C4-2B (cell line): ENCODE results near the gene TMEM179.

ENCODE experiments used
- H3K27ac ChIP-seq: fragments of 450-650 bp; 2 replicates; pipeline ENCODE4 v1.5.1; 2017
- ZFX ChIP-seq: fragments of 450-650 bp; IDR thresholded peaks from 2 replicates; pipeline ENCODE4 v1.6.1; 2017
- TF ChIP-seq, protein P1 (sequence below): fragments of 450-650 bp; conservative IDR thresholded peaks from 2 replicates; pipeline ENCODE4 v1.5.1; 2017; ENCODE audit warnings: mild to moderate bottlenecking

Gene TMEM179

DNA sequence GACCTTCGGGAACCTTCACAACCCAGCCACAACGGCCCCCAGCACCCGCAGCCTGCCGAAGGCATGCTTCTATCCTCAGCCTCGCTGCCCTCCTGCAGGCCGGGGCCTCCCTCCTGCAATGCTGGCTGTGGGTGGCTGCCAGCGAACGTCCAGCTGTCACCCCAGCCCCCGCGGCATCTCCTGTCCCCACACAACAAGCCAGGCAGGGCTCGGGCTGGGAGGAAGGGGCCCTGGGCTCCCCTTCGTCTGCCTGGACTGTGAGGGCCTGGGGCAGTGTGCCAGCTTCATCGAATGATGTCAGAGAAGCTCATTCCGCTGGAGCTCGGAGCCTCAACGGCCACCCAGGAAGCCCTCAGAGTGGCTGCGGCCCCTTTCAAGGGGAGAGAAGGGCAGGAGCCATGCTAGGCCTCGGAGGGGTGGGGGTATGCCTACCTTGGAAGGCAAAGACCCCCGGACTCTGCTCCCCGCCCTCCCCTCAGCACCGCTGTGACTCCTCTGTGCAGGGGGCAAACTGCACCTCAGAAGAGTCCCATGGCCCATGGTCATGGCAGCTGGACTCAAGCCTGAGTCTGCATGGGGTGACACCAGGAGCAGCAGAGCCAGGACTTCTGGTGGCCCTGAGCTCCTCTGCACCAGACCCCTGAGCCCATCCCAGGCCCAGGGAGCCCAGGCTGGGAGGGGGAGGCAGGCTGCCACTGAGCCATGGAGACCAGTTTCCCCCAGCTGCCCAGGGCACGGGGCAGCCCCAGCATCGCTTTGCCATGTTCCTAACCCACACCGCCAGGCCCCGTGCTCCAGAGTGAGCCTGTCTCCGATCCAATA lies 49.8 kb downstream of the TMEM179 start:
- no peak overlapping the region for H3K27ac ChIP-seq
- TF ChIP-seq, protein P1, sequence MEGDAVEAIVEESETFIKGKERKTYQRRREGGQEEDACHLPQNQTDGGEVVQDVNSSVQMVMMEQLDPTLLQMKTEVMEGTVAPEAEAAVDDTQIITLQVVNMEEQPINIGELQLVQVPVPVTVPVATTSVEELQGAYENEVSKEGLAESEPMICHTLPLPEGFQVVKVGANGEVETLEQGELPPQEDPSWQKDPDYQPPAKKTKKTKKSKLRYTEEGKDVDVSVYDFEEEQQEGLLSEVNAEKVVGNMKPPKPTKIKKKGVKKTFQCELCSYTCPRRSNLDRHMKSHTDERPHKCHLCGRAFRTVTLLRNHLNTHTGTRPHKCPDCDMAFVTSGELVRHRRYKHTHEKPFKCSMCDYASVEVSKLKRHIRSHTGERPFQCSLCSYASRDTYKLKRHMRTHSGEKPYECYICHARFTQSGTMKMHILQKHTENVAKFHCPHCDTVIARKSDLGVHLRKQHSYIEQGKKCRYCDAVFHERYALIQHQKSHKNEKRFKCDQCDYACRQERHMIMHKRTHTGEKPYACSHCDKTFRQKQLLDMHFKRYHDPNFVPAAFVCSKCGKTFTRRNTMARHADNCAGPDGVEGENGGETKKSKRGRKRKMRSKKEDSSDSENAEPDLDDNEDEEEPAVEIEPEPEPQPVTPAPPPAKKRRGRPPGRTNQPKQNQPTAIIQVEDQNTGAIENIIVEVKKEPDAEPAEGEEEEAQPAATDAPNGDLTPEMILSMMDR: no peak
- TF ChIP-seq ZFX: no peak

DNA sequence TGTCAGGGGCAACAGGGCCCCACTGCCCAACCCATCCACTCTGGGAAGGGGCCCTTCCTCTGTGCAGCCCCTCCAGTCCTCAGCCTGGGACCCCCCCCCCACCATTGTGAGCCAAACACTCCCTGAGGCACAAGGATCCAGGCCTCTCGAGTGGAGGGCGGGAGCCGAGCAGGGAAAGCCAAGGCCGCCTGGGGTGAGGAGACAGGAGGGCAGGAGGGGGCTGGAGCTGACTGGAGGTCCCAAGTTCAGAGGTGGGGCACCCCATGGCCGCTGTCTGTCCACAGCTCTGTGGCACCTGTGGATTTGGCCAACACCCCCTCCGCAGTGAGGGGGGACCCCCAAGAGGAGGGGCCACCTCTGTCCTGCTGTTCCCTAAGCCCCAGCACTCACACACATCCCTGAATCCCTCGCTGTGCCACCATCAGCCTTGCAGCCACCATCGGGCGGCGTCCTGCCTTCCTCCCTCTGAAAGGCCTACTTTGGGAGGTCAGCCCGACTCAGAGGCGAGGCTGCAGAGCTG lies 50.4 kb downstream of the TMEM179 start:
- H3K27ac ChIP-seq: no peak overlapping the region
- no peak for TF ChIP-seq ZFX
- TF ChIP-seq, protein P1: no peak

DNA sequence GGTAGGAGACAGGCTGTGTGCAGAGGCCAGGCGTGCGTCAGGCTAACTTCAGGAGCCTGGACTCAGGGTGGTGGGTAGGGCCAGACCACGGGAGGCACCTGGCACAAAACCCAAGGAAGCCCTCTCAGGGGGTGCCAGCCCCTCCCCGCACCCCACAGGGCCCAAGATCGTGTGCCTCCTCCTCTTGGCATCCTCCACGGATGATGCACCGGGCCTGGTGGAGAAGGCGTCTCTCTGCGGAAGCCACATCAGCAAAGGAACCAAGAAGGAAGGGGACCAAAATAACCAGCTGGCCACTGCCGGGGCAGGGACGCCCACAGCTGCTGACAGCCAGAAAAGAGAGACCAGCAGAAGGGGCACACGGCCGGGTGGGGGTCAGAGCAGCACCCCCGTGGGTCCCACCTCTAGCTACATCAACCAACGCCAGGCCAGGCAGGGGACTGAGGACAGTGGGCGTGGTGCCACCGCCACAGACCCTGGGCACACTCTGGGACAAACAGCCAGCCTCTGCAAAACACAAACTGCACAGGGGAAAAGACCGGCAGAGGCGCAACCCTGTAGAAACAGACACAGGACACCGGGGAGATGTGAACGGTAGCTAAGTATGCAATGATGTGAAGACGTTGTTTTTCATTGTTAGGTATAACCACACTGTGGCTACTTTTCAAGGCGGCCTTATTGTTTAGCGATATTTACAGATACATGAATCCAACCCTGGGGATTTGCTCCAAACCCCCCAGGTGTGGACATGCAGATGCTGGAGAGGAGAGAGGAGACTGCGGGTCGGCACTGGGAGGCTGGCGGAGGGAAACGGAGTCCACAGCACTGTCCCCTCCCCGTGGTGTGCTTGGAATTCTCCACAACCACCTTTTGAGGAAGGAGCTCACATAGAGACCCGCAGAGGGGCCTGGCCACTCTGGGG lies 51.1 kb downstream of the TMEM179 start:
- TF ChIP-seq, protein P1: no peak
- TF ChIP-seq ZFX: no peak
- H3K27ac ChIP-seq: no peak overlapping the region

DNA sequence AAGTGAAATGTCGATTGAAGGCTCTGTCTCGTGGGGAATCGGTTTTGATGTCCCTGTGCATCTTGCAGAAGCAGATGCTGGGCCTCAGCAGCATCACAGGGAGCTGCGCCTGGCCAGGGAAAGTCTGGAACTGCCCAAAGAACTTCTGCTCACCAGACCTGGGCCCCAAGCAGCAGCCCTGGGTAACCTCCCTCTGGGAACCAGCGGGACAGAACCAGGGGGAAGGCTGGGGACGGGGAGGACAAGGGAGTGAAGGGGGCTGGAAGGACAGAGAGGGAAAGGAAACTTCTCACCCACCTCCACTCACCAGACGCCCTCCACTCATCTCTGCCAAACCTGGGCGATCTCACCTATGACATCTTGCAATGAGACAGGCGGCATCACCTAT lies 51.8 kb downstream of the TMEM179 start:
- H3K27ac ChIP-seq: no peak overlapping the region
- TF ChIP-seq, protein P1: no peak
- no peak for TF ChIP-seq ZFX

DNA sequence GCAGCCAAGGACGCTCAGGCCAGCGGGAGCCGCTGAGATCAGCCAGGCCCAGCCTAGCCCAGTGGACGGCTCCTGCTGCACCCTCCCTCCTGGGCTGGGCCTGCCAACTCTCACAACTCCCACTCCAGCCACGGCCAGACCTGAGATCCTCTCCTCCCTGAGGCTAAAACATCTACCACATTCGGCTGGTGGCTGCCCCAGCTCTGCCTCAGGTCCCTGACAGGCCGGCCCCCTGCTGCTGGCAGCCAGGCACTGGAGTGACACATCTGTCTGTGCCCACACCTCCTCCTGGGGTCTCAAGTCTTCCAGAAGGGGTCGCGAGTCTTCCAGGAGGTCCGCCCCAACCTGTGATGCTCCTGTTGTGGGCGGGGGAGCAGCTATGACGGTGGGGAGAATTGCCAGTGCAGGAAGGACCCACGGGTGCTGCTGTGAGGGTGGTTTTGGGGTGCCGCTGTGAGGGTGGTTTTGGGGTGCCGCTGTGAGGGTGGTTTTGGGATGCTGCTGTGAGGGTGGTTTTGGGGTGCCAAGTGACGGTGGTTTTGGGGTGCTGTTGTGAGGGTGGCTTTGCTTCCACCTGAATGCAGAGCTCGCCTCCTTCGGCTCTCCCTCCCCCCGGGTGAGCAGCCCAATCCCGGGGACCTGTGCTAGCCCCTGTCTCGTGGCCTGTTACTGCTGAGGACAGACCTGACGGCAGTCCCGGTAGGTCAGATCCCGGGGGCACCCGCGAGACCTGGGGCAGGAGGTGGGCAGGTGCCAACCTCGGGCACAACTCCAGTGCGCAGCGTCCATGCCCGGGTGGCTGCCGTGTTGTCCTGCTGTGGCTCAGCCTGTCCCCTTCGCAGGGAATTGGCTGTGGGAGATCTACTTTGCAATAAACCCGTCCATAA lies 52.5 kb downstream of the TMEM179 start:
- TF ChIP-seq, protein P1: no peak
- TF ChIP-seq ZFX: no peak
- no peak overlapping the region for H3K27ac ChIP-seq

DNA sequence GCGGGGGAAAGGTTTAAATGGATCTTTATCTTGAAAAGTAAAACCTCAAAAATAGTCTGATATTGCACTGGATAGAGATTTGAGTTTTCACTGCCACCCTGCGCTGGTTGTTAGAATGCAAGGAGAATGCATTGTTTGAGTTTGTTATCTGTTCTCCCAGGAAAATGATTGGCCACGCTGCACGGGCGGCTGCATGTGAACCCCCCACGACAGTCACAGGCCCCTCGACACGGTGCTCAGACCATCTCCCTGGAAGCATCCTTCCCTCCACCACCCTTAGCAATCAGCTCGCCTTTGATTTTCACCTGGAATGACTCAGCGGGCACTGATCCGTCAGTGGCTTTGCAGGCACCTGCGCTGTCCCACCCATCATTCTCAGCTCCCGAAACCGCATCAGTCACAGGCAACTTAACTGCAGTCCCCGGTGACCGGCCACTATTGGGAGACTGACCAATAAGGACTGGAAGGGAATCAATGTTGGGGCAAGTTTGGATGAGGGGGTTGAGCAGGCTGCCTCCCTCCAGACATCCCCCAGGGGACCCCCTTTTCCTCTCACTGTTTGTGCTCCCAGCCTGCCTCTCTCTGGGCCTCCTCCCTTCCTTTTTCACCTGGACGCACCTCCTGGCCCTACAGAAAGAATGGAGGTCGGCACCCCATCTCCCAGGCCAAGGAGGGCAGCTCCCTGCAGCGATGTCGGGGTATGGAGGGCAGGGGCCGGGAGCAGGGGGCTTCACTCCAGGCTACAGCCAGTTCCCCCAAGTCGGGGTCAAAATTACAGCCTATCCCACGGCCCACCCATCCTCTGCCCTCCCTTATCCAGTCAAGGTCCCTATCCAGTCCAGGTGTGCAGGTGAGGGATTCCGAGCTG lies 53.5 kb downstream of the TMEM179 start:
- H3K27ac ChIP-seq: no peak overlapping the region
- TF ChIP-seq, protein P1: no peak; the same call in 1 of the 2 replicates
- no peak for TF ChIP-seq ZFX
